GM12878 (cell line): ENCODE measurements around the gene JRKL. TPM values are rescaled to one million over a fixed set of nuclear protein-coding genes. Genes with fewer than 3 reads are reported as not detected.

Source experiments
- ATF7 ChIP-seq: fragments of 450-650 bp; IDR thresholded peaks from 2 replicates; pipeline ENCODE4 v1.6.1; 2016; ENCODE audit warnings: low read depth, mild to moderate bottlenecking
- BCL3 ChIP-seq: IDR thresholded peaks from 2 replicates; pipeline ENCODE4 v1.6.1; 2011; ENCODE audit warnings: borderline replicate concordance, low read depth, mild to moderate bottlenecking, moderate library complexity, low read length; ENCODE audit not compliant: insufficient read depth, poor library complexity, severe bottlenecking
- CHD1 ChIP-seq: IDR thresholded peaks from 2 replicates; pipeline ENCODE4 v1.6.1; 2012; ENCODE audit warnings: low read depth, low read length, improper control_type of control experiment
- DPF2 ChIP-seq: fragments of 450-650 bp; IDR thresholded peaks from 2 replicates; pipeline ENCODE4 v1.6.1; 2017; ENCODE audit warnings: mild to moderate bottlenecking
- E2F4 ChIP-seq: IDR thresholded peaks from 2 replicates; pipeline ENCODE4 v1.6.1; 2012; ENCODE audit warnings: low read depth, low read length, improper control_type of control experiment
- FOS ChIP-seq: IDR thresholded peaks from 3 replicates; pipeline ENCODE4 v1.6.1; 2011; ENCODE audit warnings: borderline replicate concordance; ENCODE audit not compliant: insufficient read length; ENCODE audit errors: extremely low read depth
- JUNB ChIP-seq: IDR thresholded peaks from 2 replicates; pipeline ENCODE4 v1.6.1; 2016; ENCODE audit warnings: antibody characterized with exemption, mild to moderate bottlenecking
- KAT2A ChIP-seq: conservative IDR thresholded peaks from 2 replicates; pipeline ENCODE4 v1.6.1; 2011; ENCODE audit warnings: low read depth, low read length; ENCODE audit not compliant: control insufficient read depth
- MEF2B ChIP-seq: fragments of 450-650 bp; IDR thresholded peaks from 2 replicates; pipeline ENCODE4 v1.6.1; 2018; ENCODE audit warnings: mild to moderate bottlenecking, moderate library complexity; ENCODE audit not compliant: partially characterized antibody, poor library complexity, severe bottlenecking
- NFYA ChIP-seq: IDR thresholded peaks from 2 replicates; pipeline ENCODE4 v1.6.1; 2011; ENCODE audit warnings: low read depth, mild to moderate bottlenecking, low read length, improper control_type of control experiment, borderline replicate concordance
- NRF1 ChIP-seq: conservative IDR thresholded peaks from 2 replicates; pipeline ENCODE4 v1.6.1; 2011; ENCODE audit warnings: mild to moderate bottlenecking, low read depth, low read length, improper control_type of control experiment
- PKNOX1 ChIP-seq: fragments of 450-650 bp; IDR thresholded peaks from 2 replicates; pipeline ENCODE4 v1.6.1; 2016; ENCODE audit warnings: mild to moderate bottlenecking
- PML ChIP-seq: IDR thresholded peaks from 2 replicates; pipeline ENCODE4 v1.6.1; 2012; ENCODE audit warnings: low read length, inconsistent platforms
- RAD21 ChIP-seq: IDR thresholded peaks from 2 replicates; pipeline ENCODE4 v1.6.1; 2011; ENCODE audit warnings: mild to moderate bottlenecking, low read depth, low read length, moderate library complexity; ENCODE audit not compliant: insufficient read depth
- REST ChIP-seq: IDR thresholded peaks from 2 replicates; pipeline ENCODE4 v1.6.1; 2012; ENCODE audit warnings: mild to moderate bottlenecking, low read depth, low read length
- SKIL ChIP-seq: fragments of 450-650 bp; IDR thresholded peaks from 2 replicates; pipeline ENCODE4 v1.6.1; 2017; ENCODE audit warnings: mild to moderate bottlenecking, low read depth, inconsistent platforms; ENCODE audit not compliant: poor library complexity, severe bottlenecking
- SMAD5 ChIP-seq: IDR thresholded peaks from 2 replicates; pipeline ENCODE4 v1.6.1; 2016; ENCODE audit warnings: antibody characterized with exemption, low read depth
- TCF3 ChIP-seq: IDR thresholded peaks from 2 replicates; pipeline ENCODE4 v1.6.1; 2012; ENCODE audit warnings: low read depth, mild to moderate bottlenecking, low read length, borderline replicate concordance; ENCODE audit not compliant: insufficient read depth
- polyA plus RNA-seq, 11 experiments: library from polyadenylated mRNA; depleted of rRNA in 4 of 11; unstranded in 6 of 11; stranded (reverse) in 5 of 11; fragments of >200 nt; fragmentation: Nextera tagmentation in 4 of 11; fragmentation: Illumina TruSeq in 1 of 11; extraction: Ambion mirVana in 4 of 11; extraction: Trizol in 1 of 11; gene quantifications; 1 replicate in 1 of 11; 2 replicates in 10 of 11; pipeline versions ENCODE4 v1.2.1 to v1.2.3, GENCODE V29; 2011 to 2016; ENCODE audit warnings: inconsistent platforms in 2 of 11, missing spikeins in 2 of 11, low read depth in 1 of 11
- total RNA-seq, 4 experiments: library from RNA; depleted of rRNA in 3 of 4; stranded (reverse); fragments of >200 nt in 3 of 4; fragmentation: Illumina TruSeq in 1 of 4; extraction: Trizol in 1 of 4; gene quantifications; 2 replicates each; pipeline versions ENCODE4 v1.2.1 to v1.2.3, GENCODE V29; 2013 to 2021

Gene JRKL
- total and polyA plus RNA-seq, 10 of the 15 experiments (the other 5 are each of a cell fraction or from before 2014, with no cell fraction given), result 3.8 to 12.4 (median 8.5) TPM

- no peak for TF ChIP-seq MEF2B
- no peak; the same call in none of the 2 replicates for TF ChIP-seq SMAD5
- TF ChIP-seq DPF2, result no peak
- no peak; the same call in 1 of the 2 replicates for TF ChIP-seq JUNB
- no peak for TF ChIP-seq FOS
- no peak for TF ChIP-seq NFYA
- TF ChIP-seq TCF3, result no peak
- no peak for TF ChIP-seq REST
- peak; percentile 50 for TF ChIP-seq BCL3
- no peak; the same call in none of the 2 replicates for TF ChIP-seq ATF7
- peak; percentile 86 for TF ChIP-seq PML
- TF ChIP-seq KAT2A, result no peak
- TF ChIP-seq RAD21, result no peak
- TF ChIP-seq CHD1, result no peak
- peak; percentile 56; the same call in 1 of the 2 replicates for TF ChIP-seq E2F4
- TF ChIP-seq SKIL, result no peak
- peak; percentile 9; the same call in 1 of the 2 replicates for TF ChIP-seq PKNOX1
- TF ChIP-seq NRF1, result 0 out of 2 replicates have a peak, but pooled peaks have one; percentile 1
Measured at GRCh38 chr11:96389720-96390487, at the start of gene JRKL, which contains the start of gene CCDC82 (continued).
